Endothelial cell of hepatic sinusoid (primary cell): ENCODE data around the gene EIF2B5.
"Not testable (repeated sequence)": the region's sequence is repeated elsewhere in the genome, so short reads cannot be mapped to it uniquely, and the experiment has no call there.

Source experiments
- in situ Hi-C: cut with HindIII; loops from 2 replicates; pipeline ENCODE4 v1.10.0; 2017; ENCODE audit warnings: low sequenced_read_pairs

Gene EIF2B5

GRCh38 chr3:184145111-184145524, 10.0 kb downstream of the EIF2B5 start:
- in situ Hi-C loops, result loop anchor here (5.0 kb wide), 2 partner anchors 47 to 53 kb away; no protein-coding TSS in a partner anchor

- in situ Hi-C loops, result loop anchor here (5.0 kb wide), 2 partner anchors 46 to 54 kb away; no protein-coding TSS in a partner anchor
These were observed 10.7 kb downstream of the EIF2B5 start for GRCh38 chr3:184145751-184146270.

GRCh38 chr3:184148076-184148475, 12.9 kb downstream of the EIF2B5 start:
- in situ Hi-C loops, result loop anchor here (5.0 kb wide), 2 partner anchors 44 to 56 kb away; no protein-coding TSS in a partner anchor

GRCh38 chr3:184149123-184149522, 14.0 kb downstream of the EIF2B5 start:
- in situ Hi-C loops, result loop anchor here (5.0 kb wide), 2 partner anchors 43 to 57 kb away; no protein-coding TSS in a partner anchor

- in situ Hi-C loops, result loop anchor here (5.0 kb wide), 2 partner anchors 43 to 57 kb away; no protein-coding TSS in a partner anchor
These were observed 14.6 kb downstream of the EIF2B5 start for GRCh38 chr3:184149770-184150169.

- in situ Hi-C loops, result no loop called here
These were observed 19.9 kb downstream of the EIF2B5 start, which contains the start of gene DVL3 for GRCh38 chr3:184154885-184155643. DVL3 (plus strand) TSS chr3:184155377; CDS start chr3:184155636, 259 bp downstream.

- in situ Hi-C loops, result no loop called here
These were observed 20.7 kb downstream of the EIF2B5 start for GRCh38 chr3:184155644-184156521.

- in situ Hi-C loops, result no loop called here
These were observed 21.4 kb downstream of the EIF2B5 start for GRCh38 chr3:184156522-184156955.

- in situ Hi-C loops, result no loop called here
These were observed 22.0 kb downstream of the EIF2B5 start for GRCh38 chr3:184157206-184157605.

- in situ Hi-C loops, result no loop called here
These were observed 23.2 kb downstream of the EIF2B5 start for GRCh38 chr3:184158404-184158803.

- in situ Hi-C loops, result no loop called here
These were observed 25.3 kb downstream of the EIF2B5 start for GRCh38 chr3:184160456-184160855.

- in situ Hi-C loops, result not testable (repeated sequence)
These were observed 27.5 kb downstream of the EIF2B5 start for GRCh38 chr3:184162571-184163070.

- in situ Hi-C loops, result no loop called here
These were observed 29.6 kb downstream of the EIF2B5 start for GRCh38 chr3:184164648-184165330.

GRCh38 chr3:184165543-184165942, 30.4 kb downstream of the EIF2B5 start:
- in situ Hi-C loops, result no loop called here

GRCh38 chr3:184166671-184167070, 31.5 kb downstream of the EIF2B5 start:
- in situ Hi-C loops, result no loop called here

GRCh38 chr3:184167786-184168185, 32.6 kb downstream of the EIF2B5 start:
- in situ Hi-C loops, result no loop called here

- in situ Hi-C loops, result no loop called here
These were observed 33.4 kb downstream of the EIF2B5 start for GRCh38 chr3:184168363-184169120.

GRCh38 chr3:184169896-184170875, 35.0 kb downstream of the EIF2B5 start:
- in situ Hi-C loops, result no loop called here
